ENCODE measurements around the gene C5AR2. TPM values are rescaled to one million over a fixed set of nuclear protein-coding genes. Genes with fewer than 3 reads are reported as not detected.

Gene C5AR2
- total RNA-seq, result 0.16 TPM in 1 of 2 replicates, not detected in the other

DNA sequence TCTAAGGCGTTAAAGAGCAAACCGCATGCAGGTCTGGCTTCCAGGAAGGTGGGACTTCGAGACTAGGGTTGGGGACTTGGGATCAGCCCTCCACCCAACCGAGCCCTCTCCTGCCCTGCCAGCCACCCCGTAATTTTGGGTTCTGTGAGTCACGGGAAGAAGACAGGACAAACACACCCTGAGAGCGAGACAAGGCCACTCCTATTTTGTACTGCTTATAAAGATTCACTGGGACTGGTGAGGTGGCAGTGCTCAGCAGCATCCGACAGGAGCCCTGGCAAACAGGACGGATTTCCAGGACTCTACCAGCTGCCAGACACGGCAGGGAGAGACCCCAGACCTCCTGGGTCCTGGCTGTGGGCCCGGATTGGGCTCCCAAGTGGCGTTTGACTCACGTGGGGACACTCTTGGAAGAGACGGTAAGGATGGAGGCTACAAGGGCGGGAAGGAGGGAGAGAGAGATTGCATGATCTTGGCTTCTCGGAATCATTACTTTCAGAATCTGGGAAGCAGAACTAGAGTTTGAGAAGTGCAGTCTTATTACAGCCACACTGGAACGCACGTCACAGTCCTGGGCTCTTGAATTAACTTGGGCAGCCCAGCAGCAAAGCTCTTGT lies at the start of gene C5AR2:
TSS of gene C5AR2 (plus strand) at position 245 of the 617 bp plus-strand sequence. CDS start 8,625 bp downstream, outside the sequence.

DNA sequence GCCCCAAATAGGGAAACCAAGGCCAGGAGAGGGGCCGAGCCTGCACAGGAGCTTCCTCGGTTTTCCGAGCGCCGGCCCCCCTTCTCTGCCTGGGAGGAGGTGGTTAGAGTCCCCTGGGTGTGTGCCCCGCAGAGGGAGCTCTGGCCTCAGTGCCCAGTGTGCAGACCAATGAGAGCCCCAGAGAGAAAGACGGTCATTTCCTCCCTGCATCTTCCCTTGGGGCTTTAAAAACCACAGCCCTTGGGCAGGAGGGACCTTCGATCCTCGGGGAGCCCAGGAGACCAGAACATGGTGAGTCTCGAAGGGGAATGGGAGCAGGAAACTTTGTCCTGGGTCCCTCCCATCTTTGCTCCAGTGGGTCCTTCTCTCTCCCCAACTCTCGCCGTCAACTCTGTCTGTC lies 22.4 kb upstream of the C5AR2 start, which contains the start of gene C5AR1:
TSS of gene C5AR1 (plus strand) at position 254 of the 400 bp plus-strand sequence. CDS start at position 289, 35 bp downstream.

DNA sequence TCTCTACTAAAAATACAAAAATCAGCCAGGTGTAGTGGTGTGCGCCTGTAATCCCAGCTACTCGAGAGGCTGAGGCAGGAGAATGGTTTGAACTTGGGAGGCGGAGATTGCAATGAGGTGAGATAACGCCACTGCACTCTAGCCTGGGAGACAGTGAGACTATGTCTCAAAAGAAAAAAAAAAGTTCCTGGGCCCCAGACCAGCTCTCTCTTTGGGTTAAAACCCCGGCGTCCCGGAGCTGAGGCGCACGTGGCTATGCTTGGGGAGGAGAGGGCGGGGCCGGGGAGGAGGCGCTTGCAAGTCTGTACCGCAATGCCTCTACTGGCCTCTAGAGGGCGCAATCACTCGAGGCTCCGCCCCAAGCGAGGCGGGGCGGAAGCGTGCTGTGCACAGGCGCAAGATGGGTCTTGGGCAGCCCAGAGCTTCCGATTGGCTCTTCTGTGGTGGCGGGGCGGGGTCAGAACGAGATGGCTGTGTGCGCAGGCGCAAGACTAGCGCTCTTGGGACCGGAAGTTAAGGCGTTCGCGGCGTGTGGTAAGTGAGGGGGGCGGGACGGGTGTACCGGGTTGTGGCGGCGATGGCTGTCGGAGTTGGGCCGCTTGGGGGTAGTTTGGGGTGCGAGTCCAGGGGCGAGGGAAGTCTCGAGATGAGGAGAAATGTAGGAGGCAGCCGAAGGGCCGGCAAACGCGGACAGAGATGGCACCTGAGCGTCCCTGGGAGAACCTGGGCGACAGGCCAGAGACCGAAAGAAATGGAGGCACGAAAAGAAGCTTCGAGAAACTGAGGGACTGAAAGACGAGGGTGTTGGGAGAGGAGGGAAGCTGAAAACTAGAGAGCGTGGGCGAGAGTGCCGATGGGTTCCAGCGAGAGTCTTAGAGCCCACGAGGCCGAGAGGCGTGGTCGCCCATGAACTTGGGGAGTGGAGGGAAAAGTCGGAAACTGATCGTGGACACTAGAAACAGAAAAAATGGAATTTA lies 17.1 kb downstream of the C5AR2 start, which contains the start of gene DHX34:
TSS of gene DHX34 (plus strand) at position 497 of the 977 bp plus-strand sequence. CDS start 3,716 bp downstream, outside the sequence.

Other genes starting within 250 kb of the C5AR2 start
- 8.4 and 9.6 TPM in 2 replicates for gene ZC3H4, start 218.4 kb upstream of the C5AR2 start, total RNA-seq
- 100 and 120 TPM in 2 replicates for gene SAE1, start 201.3 kb upstream of the C5AR2 start, total RNA-seq
- gene BBC3, start 101.0 kb upstream of the C5AR2 start, total RNA-seq, result 17.5 and 18.4 TPM in 2 replicates
- gene CCDC9, start 75.7 kb upstream of the C5AR2 start, total RNA-seq, result 6.0 and 6.4 TPM in 2 replicates
- gene INAFM1, start 57.3 kb upstream of the C5AR2 start, total RNA-seq, result 1.8 and 1.9 TPM in 2 replicates
- gene C5AR1, start 22.3 kb upstream of the C5AR2 start, total RNA-seq, result 0.16 and 0.17 TPM in 2 replicates
- gene DHX34, start 17.1 kb downstream of the C5AR2 start, total RNA-seq, result 6.6 and 6.8 TPM in 2 replicates
- 21.4 and 47.4 TPM in 2 replicates for gene MEIS3, start 87.4 kb downstream of the C5AR2 start, total RNA-seq
- gene SLC8A2, start 139.7 kb downstream of the C5AR2 start, total RNA-seq, result not detected in 2 replicates
- gene KPTN, start 152.0 kb downstream of the C5AR2 start, total RNA-seq, result 4.7 and 5.4 TPM in 2 replicates
- gene NAPA, start 182.9 kb downstream of the C5AR2 start, total RNA-seq, result 35.4 and 58.6 TPM in 2 replicates
- 0.26 TPM in 1 of 2 replicates, not detected in the other for gene ZNF541, start 241.0 kb downstream of the C5AR2 start, total RNA-seq